GM21737 (cell line): Measurements from ENCODE around the gene CD300LB.
"Not testable (repeated sequence)": the region's sequence is repeated elsewhere in the genome, so short reads cannot be mapped to it uniquely, and the experiment has no call there.

ENCODE experiments used
- ATAC-seq: cut with Tn5 transposase; IDR thresholded peaks from one replicate; pipeline ENCODE4 v1.9.1; 2021; ENCODE audit warnings: mild to moderate bottlenecking, moderate library complexity; ENCODE audit not compliant: unreplicated experiment

The CD300LB gene

GRCh38 chr17:74527081-74527480 lies 4.2 kb downstream of the CD300LB start:
- no peak for ATAC-seq

- no peak for ATAC-seq
Measured at GRCh38 chr17:74526681-74527080, 4.6 kb downstream of the CD300LB start.

DNA sequence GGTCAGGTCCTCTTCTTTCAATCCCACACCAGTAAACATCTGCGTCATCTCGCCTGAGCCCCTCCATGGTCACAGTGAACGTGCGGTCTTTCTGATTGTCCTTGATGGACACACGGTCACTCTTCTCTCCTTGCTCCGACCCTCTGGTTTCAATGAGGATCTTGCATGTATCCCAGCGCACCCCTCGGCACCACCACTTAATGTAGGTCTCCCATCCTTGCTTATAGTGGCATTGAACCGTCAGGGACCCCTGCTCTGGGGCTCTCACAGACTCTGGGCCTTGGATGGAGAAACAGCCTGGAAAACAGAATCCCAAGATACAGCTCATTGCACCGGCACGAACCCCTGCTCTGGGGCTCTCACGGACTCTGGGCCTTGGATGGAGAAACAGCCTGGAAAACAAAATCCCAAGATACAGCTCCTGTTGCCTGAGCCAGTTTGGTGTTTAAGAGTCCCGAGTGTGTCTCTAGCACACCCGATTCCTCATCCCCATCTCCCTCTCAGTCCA lies 5.4 kb downstream of the CD300LB start:
- no peak for ATAC-seq

DNA sequence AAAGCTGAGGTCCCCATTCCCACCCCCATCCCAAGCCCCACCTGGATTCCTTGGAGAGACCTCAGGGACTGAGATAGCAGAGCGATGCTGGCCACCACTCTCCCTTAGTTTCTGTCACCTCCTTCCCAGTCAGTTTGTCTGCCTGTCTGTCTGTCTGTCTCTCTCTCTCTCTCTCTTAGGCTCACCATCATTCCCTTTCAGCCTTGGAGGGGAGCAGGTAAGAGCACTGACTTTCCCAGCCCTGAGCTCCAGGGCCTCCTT lies 5.9 kb downstream of the CD300LB start:
- no peak for ATAC-seq

DNA sequence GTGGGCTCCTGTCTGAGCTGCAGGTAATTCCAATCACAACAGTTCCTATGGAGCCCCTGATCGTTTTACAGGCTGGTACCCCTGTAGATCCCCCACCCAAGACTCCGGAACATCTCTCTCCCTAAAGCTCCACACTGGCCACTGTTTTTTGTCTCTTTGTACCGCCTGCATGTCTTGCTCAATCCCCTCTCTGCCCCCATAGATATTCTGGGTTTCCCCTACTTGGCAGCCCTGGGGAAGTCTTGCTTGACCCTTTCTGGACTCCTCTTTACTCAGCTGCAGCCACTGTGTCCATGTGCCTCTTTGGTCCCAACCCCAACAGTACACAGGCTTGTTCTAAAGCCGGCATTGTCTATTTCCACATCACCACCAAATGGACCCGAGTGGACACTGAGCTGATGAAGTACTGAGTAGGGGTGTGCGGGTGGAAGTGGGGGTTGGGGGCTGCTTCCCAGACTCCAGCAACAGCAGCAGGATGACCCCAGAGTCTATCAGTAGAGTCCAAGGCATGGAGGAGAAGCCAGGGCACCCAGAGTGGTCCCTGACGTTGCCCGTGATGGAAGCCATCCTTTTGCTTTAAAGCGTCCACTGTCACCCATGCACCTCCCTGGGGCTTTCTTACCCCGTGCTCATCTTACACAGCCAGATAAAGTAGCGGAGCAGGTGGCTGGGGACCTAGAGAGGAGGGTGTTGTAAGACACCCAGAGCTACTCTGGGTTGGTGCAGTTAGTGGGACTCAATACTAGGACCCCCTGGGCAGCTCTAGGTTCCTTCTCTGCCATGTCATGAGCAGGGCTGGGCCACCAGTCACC lies 6.4 kb downstream of the CD300LB start:
- ATAC-seq, result no peak

DNA sequence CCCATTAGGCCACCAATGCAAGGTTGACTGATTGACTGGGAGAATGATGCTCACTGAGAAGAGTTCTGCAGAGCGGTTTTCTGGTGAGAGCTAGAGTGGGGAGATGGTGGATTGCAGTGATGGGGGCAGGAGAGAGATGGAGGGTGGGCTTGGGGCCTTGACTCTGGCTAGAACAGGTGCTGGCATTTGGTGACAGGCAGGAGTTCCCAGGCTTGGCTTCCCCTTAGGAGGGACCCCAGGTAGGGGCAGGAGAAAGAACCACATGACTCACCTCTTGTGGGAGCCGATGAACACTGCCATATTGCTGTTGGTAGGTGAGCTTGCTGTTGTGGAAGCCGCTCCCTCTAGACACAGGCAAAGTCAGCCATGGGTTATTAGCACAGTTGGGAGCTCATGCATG lies 8.0 kb downstream of the CD300LB start:
- ATAC-seq, result no peak

DNA sequence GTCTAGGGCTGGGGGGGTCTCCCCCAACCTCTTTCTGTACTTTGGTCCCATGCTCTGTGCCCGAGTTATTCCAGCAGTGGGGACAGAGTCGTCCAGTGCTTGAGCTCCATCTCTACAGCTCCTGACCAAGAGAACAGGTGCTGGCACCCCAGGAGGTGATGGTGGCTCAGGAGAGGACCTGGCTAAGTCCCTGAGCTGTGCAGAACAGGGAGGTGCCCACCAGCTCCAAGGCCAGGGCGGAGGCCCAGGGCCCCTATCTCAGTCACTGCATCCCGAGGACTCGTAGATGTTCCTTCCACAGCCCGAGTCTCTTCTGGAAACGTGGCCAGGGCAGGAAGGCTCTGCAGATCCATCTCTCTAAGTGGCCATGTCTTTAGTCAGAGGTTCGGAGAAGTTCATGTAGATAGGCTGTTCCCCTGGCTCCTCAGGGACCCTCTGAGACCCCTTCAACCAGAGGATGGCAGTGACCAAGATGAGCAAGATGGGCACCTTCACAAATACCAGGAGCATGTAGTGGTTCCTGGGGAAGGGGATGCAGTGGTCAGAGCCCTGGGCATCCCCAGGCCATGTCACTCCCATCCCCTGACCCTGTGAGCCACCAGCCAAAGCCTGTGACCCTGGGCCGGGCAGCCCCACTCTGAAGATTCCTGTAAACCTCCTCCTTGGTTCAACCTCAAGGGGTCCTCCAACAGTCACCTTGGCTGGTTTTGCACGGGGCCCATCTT lies 8.7 kb downstream of the CD300LB start:
- no peak for ATAC-seq

- no peak for ATAC-seq
Measured at GRCh38 chr17:74521701-74522201, 9.5 kb downstream of the CD300LB start.

DNA sequence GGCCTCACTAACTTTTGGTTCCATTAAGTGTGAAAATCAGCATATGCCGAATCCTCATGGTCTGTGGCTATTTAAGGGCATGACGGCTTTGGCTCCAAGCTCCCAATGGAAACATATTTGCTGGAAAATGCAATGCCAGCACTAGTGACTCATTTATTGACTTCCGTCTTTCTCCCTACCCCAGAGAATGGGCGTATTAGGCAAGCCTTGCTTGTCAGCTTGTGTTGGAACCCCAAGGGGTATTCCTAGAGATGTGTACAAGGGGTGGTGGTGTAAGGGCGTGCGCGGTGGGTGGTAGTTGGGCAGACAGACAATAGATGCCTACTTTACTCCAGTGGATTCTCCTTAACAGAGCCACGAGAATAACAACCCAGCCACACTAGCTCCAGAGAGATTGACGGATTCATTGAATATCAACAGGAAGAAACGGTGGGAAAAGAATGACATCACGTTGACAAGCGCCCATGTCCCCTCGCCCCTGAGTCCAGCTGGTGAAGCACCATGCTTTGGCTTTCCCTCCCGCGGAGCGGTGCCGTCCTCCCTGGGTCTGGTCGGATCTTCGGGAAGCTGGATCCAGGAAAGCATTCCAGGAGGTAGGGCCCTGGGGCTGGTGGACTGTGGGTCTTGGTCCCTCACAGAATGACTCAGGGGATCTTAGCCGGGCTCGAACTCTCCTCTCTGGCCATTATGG lies 10.3 kb downstream of the CD300LB start:
- no peak for ATAC-seq

DNA sequence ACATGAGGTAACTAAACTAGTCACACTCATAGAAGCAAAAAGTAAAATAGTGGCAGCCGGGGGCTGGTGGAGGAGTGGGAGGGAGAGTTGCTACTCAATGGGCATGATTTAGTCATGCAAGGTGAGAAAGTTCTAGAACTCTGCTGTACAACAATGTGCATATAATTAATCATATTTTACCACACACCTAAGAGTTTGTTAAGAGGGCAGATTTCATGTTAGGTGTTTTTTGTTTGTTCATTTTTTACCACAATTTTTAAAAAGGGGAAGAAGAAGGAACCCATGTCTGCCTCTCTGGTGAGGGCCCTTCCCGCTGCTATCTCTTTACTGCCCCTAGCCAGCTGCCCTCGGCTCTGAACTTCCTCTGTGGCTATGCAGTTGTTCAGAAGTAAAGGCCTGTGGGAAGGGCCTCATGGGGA lies 11.2 kb downstream of the CD300LB start:
- ATAC-seq, result no peak

- ATAC-seq, result not testable (repeated sequence)
Measured at GRCh38 chr17:74518413-74518981, 12.8 kb downstream of the CD300LB start.

GRCh38 chr17:74516561-74517328 lies 14.5 kb downstream of the CD300LB start:
- ATAC-seq, result no peak

DNA sequence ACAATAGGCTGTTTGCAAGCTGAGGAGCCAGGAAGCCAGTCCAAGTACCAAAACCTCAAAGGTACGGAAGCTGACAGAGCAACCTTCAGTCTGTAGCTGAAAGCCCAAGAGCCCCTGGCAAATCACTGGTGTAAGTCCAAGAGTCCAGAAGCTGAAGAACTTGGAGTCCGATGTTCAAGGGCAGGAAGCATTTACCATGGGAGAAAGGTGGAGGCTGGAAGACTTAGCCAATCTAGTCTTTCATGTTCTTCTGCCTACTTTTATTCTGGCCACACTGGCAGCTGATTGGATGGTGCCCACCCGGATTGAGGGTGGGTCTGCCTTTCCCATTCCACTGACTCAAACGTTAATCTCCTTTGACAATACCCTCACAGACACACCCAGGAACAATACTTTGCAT lies 15.3 kb downstream of the CD300LB start:
- no peak for ATAC-seq

GRCh38 chr17:74514632-74515334 lies 16.5 kb downstream of the CD300LB start:
- no peak for ATAC-seq

DNA sequence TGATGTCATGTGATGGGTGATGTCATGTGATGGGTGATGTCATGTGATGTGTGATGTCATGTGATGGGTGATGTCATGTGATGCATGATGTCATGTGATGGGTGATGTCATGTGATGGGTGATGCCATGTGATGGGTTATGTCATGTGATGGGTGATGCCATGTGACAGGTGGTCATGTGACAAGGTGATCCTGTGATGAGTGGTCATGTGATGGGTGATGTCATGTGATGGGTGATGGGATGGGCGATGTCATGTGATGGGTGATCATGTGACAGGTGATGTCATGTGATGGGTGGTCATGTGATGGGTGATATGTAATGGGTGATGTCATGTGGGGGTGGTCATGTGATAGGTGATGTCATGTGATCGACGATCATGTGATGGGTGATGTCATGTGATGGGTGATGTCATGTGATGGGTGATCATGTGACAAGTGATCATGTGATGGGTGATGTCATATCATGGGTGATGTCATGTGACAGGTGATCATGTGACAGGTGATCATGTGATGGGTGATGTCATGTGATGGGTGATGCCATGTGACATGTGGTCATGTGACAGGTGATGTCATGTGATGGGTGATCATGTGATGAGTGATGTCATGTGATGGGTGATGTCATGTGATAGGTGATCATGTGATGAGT lies 17.2 kb downstream of the CD300LB start:
- ATAC-seq, result no peak

DNA sequence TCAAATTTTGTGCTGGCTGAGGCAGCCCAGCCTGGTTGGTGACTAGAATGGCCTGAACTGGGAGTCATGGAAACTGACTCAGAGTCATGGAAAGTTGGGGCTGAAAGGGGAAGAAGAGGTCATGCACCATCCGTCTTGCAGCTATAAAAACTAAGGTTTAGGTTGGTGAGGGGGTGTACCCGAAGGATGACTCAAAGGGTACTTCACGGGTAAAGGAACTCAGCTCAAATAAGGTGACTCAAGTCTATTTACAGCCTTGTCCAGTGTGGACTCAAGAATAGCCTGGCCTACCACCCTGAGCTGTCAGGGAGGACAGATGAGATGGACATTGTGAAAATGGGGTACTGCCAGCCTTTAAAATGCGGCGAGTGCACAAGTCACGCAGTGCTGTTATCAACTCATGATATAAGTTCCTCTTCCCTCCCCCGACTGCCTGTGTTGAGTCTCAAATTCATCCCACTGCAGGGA lies 18.6 kb downstream of the CD300LB start:
- ATAC-seq, result no peak

- ATAC-seq, result no peak
Measured at GRCh38 chr17:74512036-74512435, 19.2 kb downstream of the CD300LB start.

- no peak for ATAC-seq
Measured at GRCh38 chr17:74508156-74508555, 23.1 kb downstream of the CD300LB start.

DNA sequence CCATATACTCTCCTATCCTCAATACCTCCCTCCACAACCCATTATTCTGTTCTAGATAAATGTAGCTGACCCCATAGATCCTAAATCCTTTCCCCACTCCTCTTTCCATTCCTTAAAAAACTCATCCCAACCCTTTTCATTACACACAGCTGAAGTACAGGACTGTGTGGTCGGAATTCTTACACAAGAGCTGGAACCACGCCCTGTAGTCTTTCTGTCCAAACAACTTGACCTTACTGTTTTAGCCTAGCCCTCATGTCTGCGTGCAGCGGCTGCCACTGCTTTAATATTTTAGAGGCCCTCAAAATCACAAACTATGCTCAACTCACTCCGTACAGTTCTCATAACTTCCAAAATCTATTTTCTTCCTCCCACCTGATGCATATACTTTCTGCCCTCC lies 27.3 kb downstream of the CD300LB start:
- ATAC-seq, result not testable (repeated sequence)
